Liver (tissue), 3 donors: Measurements from ENCODE around the gene APOBEC3G.

Source experiments
- CTCF ChIP-seq: fragments of 150-350 bp; IDR thresholded peaks from 2 replicates; pipeline ENCODE4 v1.5.1; 2017; ENCODE audit warnings: improper control_type of control experiment, low read depth, low read length; ENCODE audit not compliant: missing input control
- GABPA ChIP-seq, 2 donors: IDR thresholded peaks in 1 of 2; conservative IDR thresholded peaks in 1 of 2; 2 replicates each; pipeline ENCODE4 v1.6.1; 2016; ENCODE audit warnings: antibody characterized with exemption in 2 of 2, mild to moderate bottlenecking in 1 of 2, moderate library complexity in 1 of 2
- NR2F2 ChIP-seq: IDR thresholded peaks from 2 replicates; pipeline ENCODE4 v1.6.1; 2016; ENCODE audit warnings: antibody characterized with exemption
- RAD21 ChIP-seq, 2 donors: IDR thresholded peaks; 2 replicates each; pipeline ENCODE4 v1.6.1; 2016; ENCODE audit warnings: antibody characterized with exemption in 2 of 2, mild to moderate bottlenecking in 2 of 2
- TAF1 ChIP-seq: conservative IDR thresholded peaks from 2 replicates; pipeline ENCODE4 v1.6.1; 2016; ENCODE audit warnings: antibody characterized with exemption, mild to moderate bottlenecking
- donor health status: healthy.
- donor health status: healthy.

- TF ChIP-seq CTCF (no peak), GABPA (IDR thresholded peaks at IDR 0.05 in 1 of 2, conservative IDR thresholded peaks at IDR 0.05 in 1 of 2) (no peak), TAF1 (no peak), NR2F2 (no peak), RAD21 (IDR thresholded peaks at IDR 0.05) (no peak)
These were observed 31.4 kb downstream of the APOBEC3G start for GRCh38 chr22:39108487-39108886.
